HEK293 (cell line): ENCODE results near the gene PCDH9.

Source experiments
- BCL11B ChIP-seq: fragments of 450-650 bp; formaldehyde crosslinking; IDR thresholded peaks from 2 replicates; pipeline ENCODE4 v1.5.1; 2016; ENCODE audit warnings: low read depth, missing biosample characterization, missing genetic modification characterization
- GLI4 ChIP-seq: fragments of 450-650 bp; formaldehyde crosslinking; IDR thresholded peaks from 2 replicates; pipeline ENCODE4 v1.5.1; 2016; ENCODE audit warnings: missing biosample characterization, missing genetic modification characterization
- KLF9 ChIP-seq: fragments of 450-650 bp; formaldehyde crosslinking; IDR thresholded peaks from 2 replicates; pipeline ENCODE4 v1.5.1; 2016; ENCODE audit warnings: missing biosample characterization, missing genetic modification characterization, low read depth
- MYNN ChIP-seq: fragments of 450-650 bp; formaldehyde crosslinking; IDR thresholded peaks from 2 replicates; pipeline ENCODE4 v1.5.1; 2016; ENCODE audit warnings: missing biosample characterization, missing genetic modification characterization, borderline replicate concordance
- SCRT2 ChIP-seq: fragments of 450-650 bp; formaldehyde crosslinking; IDR thresholded peaks from 2 replicates; pipeline ENCODE4 v1.5.1; 2016; ENCODE audit warnings: missing biosample characterization, missing genetic modification characterization
- SP7 ChIP-seq: fragments of 450-650 bp; formaldehyde crosslinking; IDR thresholded peaks from 2 replicates; pipeline ENCODE4 v1.5.1; 2016; ENCODE audit warnings: missing biosample characterization, missing genetic modification characterization
- ZEB2 ChIP-seq: fragments of 450-650 bp; formaldehyde crosslinking; IDR thresholded peaks from 2 replicates; pipeline ENCODE4 v1.5.1; 2016; ENCODE audit warnings: missing biosample characterization, missing genetic modification characterization
- ZNF10 ChIP-seq: fragments of 450-650 bp; formaldehyde crosslinking; IDR thresholded peaks from 2 replicates; pipeline ENCODE4 v1.5.1; 2017; ENCODE audit warnings: missing biosample characterization, missing genetic modification characterization
- ZNF146 ChIP-seq: fragments of 450-650 bp; formaldehyde crosslinking; IDR thresholded peaks from 2 replicates; pipeline ENCODE4 v1.5.1; 2016; ENCODE audit warnings: missing biosample characterization, missing genetic modification characterization
- ZNF155 ChIP-seq: fragments of 450-650 bp; formaldehyde crosslinking; IDR thresholded peaks from 2 replicates; pipeline ENCODE4 v1.5.1; 2016; ENCODE audit warnings: missing biosample characterization, missing genetic modification characterization
- ZNF394 ChIP-seq: fragments of 450-650 bp; formaldehyde crosslinking; IDR thresholded peaks from 2 replicates; pipeline ENCODE4 v1.5.1; 2016; ENCODE audit warnings: missing biosample characterization, missing genetic modification characterization, mild to moderate bottlenecking, moderate library complexity, borderline replicate concordance
- ZNF510 ChIP-seq: fragments of 450-650 bp; formaldehyde crosslinking; IDR thresholded peaks from 2 replicates; pipeline ENCODE4 v1.5.1; 2018; ENCODE audit warnings: mild to moderate bottlenecking, missing genetic modification characterization, missing biosample characterization; ENCODE audit not compliant: insufficient replicate concordance
- ZNF561 ChIP-seq: fragments of 450-650 bp; IDR thresholded peaks from 2 replicates; pipeline ENCODE4 v1.5.1; 2018; ENCODE audit warnings: missing biosample characterization, missing genetic modification characterization, borderline replicate concordance
- ZNF571 ChIP-seq: fragments of 450-650 bp; formaldehyde crosslinking; IDR thresholded peaks from 2 replicates; pipeline ENCODE4 v1.5.0; 2017; ENCODE audit warnings: missing biosample characterization, missing genetic modification characterization
- ZNF670 ChIP-seq: fragments of 450-650 bp; formaldehyde crosslinking; IDR thresholded peaks from 2 replicates; pipeline ENCODE4 v1.5.1; 2016; ENCODE audit warnings: missing biosample characterization, missing genetic modification characterization, low read depth
- ZNF768 ChIP-seq: fragments of 450-650 bp; formaldehyde crosslinking; IDR thresholded peaks from 2 replicates; pipeline ENCODE4 v1.5.1; 2018; ENCODE audit warnings: missing biosample characterization, mild to moderate bottlenecking, missing genetic modification characterization
- TF ChIP-seq, protein P1 (sequence below): fragments of 450-650 bp; formaldehyde crosslinking; IDR thresholded peaks from 2 replicates; pipeline ENCODE4; 2016; ENCODE audit warnings: missing biosample characterization, missing genetic modification characterization
- TF ChIP-seq, protein P2 (sequence below): fragments of 450-650 bp; formaldehyde crosslinking; IDR thresholded peaks from 2 replicates; pipeline ENCODE4 v1.5.1; 2016; ENCODE audit warnings: missing biosample characterization, missing genetic modification characterization
- TF ChIP-seq, protein P3 (sequence below): fragments of 450-650 bp; formaldehyde crosslinking; IDR thresholded peaks from 2 replicates; pipeline ENCODE4 v1.5.1; 2016; ENCODE audit warnings: missing biosample characterization, missing genetic modification characterization
- TF ChIP-seq, protein P4 (sequence below): fragments of 450-650 bp; formaldehyde crosslinking; IDR thresholded peaks from 2 replicates; pipeline ENCODE4 v1.5.1; 2016; ENCODE audit warnings: missing biosample characterization, missing genetic modification characterization, borderline replicate concordance
- TF ChIP-seq, protein P5 (sequence below): fragments of 450-650 bp; formaldehyde crosslinking; conservative IDR thresholded peaks from 2 replicates; pipeline ENCODE4 v1.5.1; 2016; ENCODE audit warnings: low read depth, missing biosample characterization, missing genetic modification characterization
- TF ChIP-seq, protein P6 (sequence below): fragments of 450-650 bp; formaldehyde crosslinking; IDR thresholded peaks from 2 replicates; pipeline ENCODE4 v1.5.1; 2017; ENCODE audit warnings: missing biosample characterization, missing genetic modification characterization
- TF ChIP-seq, protein P7 (sequence below): fragments of 450-650 bp; formaldehyde crosslinking; IDR thresholded peaks from 2 replicates; pipeline ENCODE4 v1.5.1; 2016; ENCODE audit warnings: missing biosample characterization, missing genetic modification characterization

PCDH9 gene

DNA sequence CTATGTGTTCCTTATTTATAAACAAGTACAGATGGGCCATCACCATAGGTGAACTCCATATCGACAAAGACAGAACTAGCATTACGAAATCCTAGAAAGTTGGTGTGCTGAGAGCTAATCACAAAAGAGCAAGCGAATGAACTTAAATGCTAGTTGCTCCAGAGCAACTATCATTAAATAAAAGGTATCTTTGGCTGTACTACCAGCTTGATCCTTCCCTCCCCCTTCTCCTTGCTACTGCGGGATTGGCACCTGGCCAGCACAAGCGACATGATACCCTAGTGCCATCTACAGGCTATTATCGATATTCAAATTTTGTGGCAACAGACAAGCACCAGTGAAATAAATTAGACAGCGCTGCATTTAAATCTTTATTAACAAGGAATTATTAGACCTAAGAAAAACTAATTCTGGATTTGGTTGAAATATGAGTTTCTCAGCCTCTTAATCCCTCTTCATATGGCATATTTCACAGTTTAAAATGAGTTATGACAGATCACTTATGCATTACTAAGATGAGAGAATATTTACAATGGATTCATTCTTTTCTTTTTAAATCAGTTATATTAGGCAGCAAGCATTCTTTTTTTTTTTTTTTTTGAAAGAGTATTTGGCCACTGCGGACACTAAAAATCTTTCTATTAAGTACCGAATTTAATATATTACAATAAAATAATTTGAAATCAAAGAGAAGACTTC is 5.8 kb downstream of the PCDH9 start (continued):
- TF ChIP-seq, protein P1, sequence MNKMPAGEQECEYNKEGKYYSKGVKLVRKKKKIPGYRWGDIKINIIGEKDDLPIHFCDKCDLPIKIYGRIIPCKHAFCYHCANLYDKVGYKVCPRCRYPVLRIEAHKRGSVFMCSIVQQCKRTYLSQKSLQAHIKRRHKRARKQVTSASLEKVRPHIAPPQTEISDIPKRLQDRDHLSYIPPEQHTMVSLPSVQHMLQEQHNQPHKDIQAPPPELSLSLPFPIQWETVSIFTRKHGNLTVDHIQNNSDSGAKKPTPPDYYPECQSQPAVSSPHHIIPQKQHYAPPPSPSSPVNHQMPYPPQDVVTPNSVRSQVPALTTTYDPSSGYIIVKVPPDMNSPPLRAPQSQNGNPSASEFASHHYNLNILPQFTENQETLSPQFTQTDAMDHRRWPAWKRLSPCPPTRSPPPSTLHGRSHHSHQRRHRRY (tag by site-specific recombination): no peak
- peak; percentile 79 for TF ChIP-seq ZEB2
- TF ChIP-seq, protein P2, sequence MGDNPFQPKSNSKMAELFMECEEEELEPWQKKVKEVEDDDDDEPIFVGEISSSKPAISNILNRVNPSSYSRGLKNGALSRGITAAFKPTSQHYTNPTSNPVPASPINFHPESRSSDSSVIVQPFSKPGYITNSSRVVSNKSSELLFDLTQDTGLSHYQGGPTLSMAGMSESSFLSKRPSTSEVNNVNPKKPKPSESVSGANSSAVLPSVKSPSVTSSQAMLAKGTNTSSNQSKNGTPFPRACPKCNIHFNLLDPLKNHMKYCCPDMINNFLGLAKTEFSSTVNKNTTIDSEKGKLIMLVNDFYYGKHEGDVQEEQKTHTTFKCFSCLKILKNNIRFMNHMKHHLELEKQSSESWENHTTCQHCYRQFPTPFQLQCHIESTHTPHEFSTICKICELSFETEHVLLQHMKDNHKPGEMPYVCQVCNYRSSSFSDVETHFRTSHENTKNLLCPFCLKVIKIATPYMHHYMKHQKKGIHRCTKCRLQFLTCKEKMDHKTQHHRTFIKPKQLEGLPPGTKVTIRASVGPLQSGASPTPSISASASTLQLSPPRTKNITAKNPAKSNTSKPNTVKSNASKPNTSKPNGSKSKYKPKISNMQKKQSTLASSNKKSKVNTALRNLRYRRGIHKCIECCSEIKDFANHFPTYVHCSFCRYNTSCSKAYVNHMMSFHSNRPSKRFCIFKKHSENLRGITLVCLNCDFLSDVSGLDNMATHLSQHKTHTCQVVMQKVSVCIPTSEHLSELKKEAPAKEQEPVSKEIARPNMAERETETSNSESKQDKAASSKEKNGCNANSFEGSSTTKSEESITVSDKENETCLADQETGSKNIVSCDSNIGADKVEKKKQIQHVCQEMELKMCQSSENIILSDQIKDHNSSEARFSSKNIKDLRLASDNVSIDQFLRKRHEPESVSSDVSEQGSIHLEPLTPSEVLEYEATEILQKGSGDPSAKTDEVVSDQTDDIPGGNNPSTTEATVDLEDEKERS (tag by site-specific recombination): no peak
- no peak for TF ChIP-seq KLF9 (tag by site-specific recombination)
- TF ChIP-seq BCL11B (tag by site-specific recombination): no peak
- no peak for TF ChIP-seq ZNF571
- TF ChIP-seq ZNF146: no peak
- no peak for TF ChIP-seq ZNF768
- TF ChIP-seq ZNF155 (tag by site-specific recombination): no peak
- TF ChIP-seq ZNF10 (tag by site-specific recombination): 0 out of 2 replicates have a peak, but pooled peaks have one; percentile 33
- 0 out of 2 replicates have a peak, but pooled peaks have one; percentile 27 for TF ChIP-seq SCRT2
- TF ChIP-seq, protein P3, sequence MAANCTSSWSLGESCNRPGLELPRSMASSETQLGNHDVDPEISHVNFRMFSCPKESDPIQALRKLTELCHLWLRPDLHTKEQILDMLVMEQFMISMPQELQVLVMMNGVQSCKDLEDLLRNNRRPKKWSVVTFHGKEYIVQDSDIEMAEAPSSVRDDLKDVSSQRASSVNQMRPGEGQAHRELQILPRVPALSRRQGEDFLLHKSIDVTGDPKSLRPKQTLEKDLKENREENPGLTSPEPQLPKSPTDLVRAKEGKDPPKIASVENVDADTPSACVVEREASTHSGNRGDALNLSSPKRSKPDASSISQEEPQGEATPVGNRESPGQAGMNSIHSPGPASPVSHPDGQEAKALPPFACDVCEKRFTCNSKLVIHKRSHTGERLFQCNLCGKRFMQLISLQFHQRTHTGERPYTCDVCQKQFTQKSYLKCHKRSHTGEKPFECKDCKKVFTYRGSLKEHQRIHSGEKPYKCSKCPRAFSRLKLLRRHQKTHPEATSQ (tag by site-specific recombination): no peak
- TF ChIP-seq ZNF510: no peak
- TF ChIP-seq ZNF561 (tag by site-specific recombination): peak; percentile 82; the same call in 1 of the 2 replicates
- no peak for TF ChIP-seq ZNF670
- TF ChIP-seq, protein P4, sequence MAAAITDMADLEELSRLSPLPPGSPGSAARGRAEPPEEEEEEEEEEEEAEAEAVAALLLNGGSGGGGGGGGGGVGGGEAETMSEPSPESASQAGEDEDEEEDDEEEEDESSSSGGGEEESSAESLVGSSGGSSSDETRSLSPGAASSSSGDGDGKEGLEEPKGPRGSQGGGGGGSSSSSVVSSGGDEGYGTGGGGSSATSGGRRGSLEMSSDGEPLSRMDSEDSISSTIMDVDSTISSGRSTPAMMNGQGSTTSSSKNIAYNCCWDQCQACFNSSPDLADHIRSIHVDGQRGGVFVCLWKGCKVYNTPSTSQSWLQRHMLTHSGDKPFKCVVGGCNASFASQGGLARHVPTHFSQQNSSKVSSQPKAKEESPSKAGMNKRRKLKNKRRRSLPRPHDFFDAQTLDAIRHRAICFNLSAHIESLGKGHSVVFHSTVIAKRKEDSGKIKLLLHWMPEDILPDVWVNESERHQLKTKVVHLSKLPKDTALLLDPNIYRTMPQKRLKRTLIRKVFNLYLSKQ: no peak
- TF ChIP-seq, protein P5, sequence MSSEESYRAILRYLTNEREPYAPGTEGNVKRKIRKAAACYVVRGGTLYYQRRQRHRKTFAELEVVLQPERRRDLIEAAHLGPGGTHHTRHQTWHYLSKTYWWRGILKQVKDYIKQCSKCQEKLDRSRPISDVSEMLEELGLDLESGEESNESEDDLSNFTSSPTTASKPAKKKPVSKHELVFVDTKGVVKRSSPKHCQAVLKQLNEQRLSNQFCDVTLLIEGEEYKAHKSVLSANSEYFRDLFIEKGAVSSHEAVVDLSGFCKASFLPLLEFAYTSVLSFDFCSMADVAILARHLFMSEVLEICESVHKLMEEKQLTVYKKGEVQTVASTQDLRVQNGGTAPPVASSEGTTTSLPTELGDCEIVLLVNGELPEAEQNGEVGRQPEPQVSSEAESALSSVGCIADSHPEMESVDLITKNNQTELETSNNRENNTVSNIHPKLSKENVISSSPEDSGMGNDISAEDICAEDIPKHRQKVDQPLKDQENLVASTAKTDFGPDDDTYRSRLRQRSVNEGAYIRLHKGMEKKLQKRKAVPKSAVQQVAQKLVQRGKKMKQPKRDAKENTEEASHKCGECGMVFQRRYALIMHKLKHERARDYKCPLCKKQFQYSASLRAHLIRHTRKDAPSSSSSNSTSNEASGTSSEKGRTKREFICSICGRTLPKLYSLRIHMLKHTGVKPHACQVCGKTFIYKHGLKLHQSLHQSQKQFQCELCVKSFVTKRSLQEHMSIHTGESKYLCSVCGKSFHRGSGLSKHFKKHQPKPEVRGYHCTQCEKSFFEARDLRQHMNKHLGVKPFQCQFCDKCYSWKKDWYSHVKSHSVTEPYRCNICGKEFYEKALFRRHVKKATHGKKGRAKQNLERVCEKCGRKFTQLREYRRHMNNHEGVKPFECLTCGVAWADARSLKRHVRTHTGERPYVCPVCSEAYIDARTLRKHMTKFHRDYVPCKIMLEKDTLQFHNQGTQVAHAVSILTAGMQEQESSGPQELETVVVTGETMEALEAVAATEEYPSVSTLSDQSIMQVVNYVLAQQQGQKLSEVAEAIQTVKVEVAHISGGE (tag by site-specific recombination): no peak
- no peak for TF ChIP-seq MYNN
- TF ChIP-seq GLI4 (tag by site-specific recombination): no peak
- TF ChIP-seq, protein P6, sequence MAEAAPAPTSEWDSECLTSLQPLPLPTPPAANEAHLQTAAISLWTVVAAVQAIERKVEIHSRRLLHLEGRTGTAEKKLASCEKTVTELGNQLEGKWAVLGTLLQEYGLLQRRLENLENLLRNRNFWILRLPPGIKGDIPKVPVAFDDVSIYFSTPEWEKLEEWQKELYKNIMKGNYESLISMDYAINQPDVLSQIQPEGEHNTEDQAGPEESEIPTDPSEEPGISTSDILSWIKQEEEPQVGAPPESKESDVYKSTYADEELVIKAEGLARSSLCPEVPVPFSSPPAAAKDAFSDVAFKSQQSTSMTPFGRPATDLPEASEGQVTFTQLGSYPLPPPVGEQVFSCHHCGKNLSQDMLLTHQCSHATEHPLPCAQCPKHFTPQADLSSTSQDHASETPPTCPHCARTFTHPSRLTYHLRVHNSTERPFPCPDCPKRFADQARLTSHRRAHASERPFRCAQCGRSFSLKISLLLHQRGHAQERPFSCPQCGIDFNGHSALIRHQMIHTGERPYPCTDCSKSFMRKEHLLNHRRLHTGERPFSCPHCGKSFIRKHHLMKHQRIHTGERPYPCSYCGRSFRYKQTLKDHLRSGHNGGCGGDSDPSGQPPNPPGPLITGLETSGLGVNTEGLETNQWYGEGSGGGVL (tag by site-specific recombination): no peak; the same call in 1 of the 2 replicates
- TF ChIP-seq SP7 (tag by site-specific recombination): peak; percentile 85
- TF ChIP-seq ZNF394 (tag by site-specific recombination): peak; percentile 46
- TF ChIP-seq, protein P7, sequence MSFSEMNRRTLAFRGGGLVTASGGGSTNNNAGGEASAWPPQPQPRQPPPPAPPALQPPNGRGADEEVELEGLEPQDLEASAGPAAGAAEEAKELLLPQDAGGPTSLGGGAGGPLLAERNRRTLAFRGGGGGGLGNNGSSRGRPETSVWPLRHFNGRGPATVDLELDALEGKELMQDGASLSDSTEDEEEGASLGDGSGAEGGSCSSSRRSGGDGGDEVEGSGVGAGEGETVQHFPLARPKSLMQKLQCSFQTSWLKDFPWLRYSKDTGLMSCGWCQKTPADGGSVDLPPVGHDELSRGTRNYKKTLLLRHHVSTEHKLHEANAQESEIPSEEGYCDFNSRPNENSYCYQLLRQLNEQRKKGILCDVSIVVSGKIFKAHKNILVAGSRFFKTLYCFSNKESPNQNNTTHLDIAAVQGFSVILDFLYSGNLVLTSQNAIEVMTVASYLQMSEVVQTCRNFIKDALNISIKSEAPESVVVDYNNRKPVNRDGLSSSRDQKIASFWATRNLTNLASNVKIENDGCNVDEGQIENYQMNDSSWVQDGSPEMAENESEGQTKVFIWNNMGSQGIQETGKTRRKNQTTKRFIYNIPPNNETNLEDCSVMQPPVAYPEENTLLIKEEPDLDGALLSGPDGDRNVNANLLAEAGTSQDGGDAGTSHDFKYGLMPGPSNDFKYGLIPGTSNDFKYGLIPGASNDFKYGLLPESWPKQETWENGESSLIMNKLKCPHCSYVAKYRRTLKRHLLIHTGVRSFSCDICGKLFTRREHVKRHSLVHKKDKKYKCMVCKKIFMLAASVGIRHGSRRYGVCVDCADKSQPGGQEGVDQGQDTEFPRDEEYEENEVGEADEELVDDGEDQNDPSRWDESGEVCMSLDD (tag by site-specific recombination): no peak
